HepG2 (cell line): ENCODE data around the gene PCSK6. TPM values are rescaled to one million over a fixed set of nuclear protein-coding genes. Genes with fewer than 3 reads are reported as not detected.

Source experiments
- ARID2 ChIP-seq: sonication (generic); formaldehyde crosslinking; IDR thresholded peaks from 2 replicates; pipeline ENCODE4 v1.8.1; 2022; ENCODE audit warnings: mild to moderate bottlenecking, missing genetic modification reagents, borderline replicate concordance
- FOXJ3 ChIP-seq: sonication (generic); formaldehyde crosslinking; IDR thresholded peaks from 2 replicates; pipeline ENCODE4 v1.4.0; 2020; ENCODE audit warnings: missing genetic modification reagents, mild to moderate bottlenecking, borderline replicate concordance
- KAT7 ChIP-seq: IDR thresholded peaks from 2 replicates; pipeline ENCODE4 v1.6.1; 2018; ENCODE audit warnings: borderline replicate concordance, missing compliant biosample characterization
- MBNL3 ChIP-seq: fragments of 250-450 bp; sonication (Bioruptor Pico); conservative IDR thresholded peaks from 2 replicates; pipeline ENCODE4 v1.8.0; 2022; ENCODE audit warnings: mild to moderate bottlenecking, inconsistent platforms
- MED13 ChIP-seq: sonication (generic); formaldehyde crosslinking; IDR thresholded peaks from 2 replicates; pipeline ENCODE4 v1.5.0; 2020; ENCODE audit warnings: missing genetic modification reagents
- RFX3 ChIP-seq: IDR thresholded peaks from 2 replicates; pipeline ENCODE4 v1.6.1; 2016; ENCODE audit warnings: missing biosample characterization, missing genetic modification reagents
- SAP130 ChIP-seq: IDR thresholded peaks from 2 replicates; pipeline ENCODE4 v1.6.1; 2016; ENCODE audit warnings: low read depth
- SIX4 ChIP-seq: sonication (generic); formaldehyde crosslinking; IDR thresholded peaks from 2 replicates; pipeline ENCODE4 v1.4.0; 2020; ENCODE audit warnings: missing genetic modification reagents
- SYNCRIP ChIP-seq: fragments of 200-400 bp; formaldehyde crosslinking; IDR thresholded peaks from 2 replicates; pipeline ENCODE4 v1.6.1; 2018; ENCODE audit warnings: mild to moderate bottlenecking, low read depth, low read length; ENCODE audit not compliant: insufficient read depth
- ZNF292 ChIP-seq: sonication (generic); formaldehyde crosslinking; IDR thresholded peaks from 2 replicates; pipeline ENCODE4 v1.8.1; 2022; ENCODE audit warnings: mild to moderate bottlenecking, low read depth, missing genetic modification reagents, borderline replicate concordance
- ZNF383 ChIP-seq: sonication (generic); formaldehyde crosslinking; IDR thresholded peaks from 2 replicates; pipeline ENCODE4 v1.4.0; 2020; ENCODE audit warnings: missing genetic modification reagents, mild to moderate bottlenecking, borderline replicate concordance
- ZNF567 ChIP-seq: sonication (generic); formaldehyde crosslinking; IDR thresholded peaks from 2 replicates; pipeline ENCODE4 v1.8.1; 2023; ENCODE audit warnings: mild to moderate bottlenecking, missing genetic modification reagents, borderline replicate concordance
- ZNF574 ChIP-seq: sonication (generic); formaldehyde crosslinking; IDR thresholded peaks from 2 replicates; pipeline ENCODE4 v1.4.0; 2020; ENCODE audit warnings: missing genetic modification reagents
- ZNF609 ChIP-seq: sonication (generic); formaldehyde crosslinking; IDR thresholded peaks from 2 replicates; pipeline ENCODE4 v1.4.0; 2020; ENCODE audit warnings: mild to moderate bottlenecking, missing genetic modification reagents, borderline replicate concordance
- ZNF788 ChIP-seq: sonication (generic); formaldehyde crosslinking; IDR thresholded peaks from 2 replicates; pipeline ENCODE4 v1.5.0; 2020; ENCODE audit warnings: mild to moderate bottlenecking, missing genetic modification reagents, borderline replicate concordance
- ZSCAN12 ChIP-seq: sonication (generic); formaldehyde crosslinking; IDR thresholded peaks from 2 replicates; pipeline ENCODE4 v1.9.0; 2021; ENCODE audit warnings: mild to moderate bottlenecking, missing genetic modification reagents
- ZSCAN29 ChIP-seq: sonication (generic); formaldehyde crosslinking; conservative IDR thresholded peaks from 2 replicates; pipeline ENCODE4 v1.4.0; 2020; ENCODE audit warnings: mild to moderate bottlenecking, missing genetic modification reagents
- ZSCAN31 ChIP-seq: sonication (generic); formaldehyde crosslinking; IDR thresholded peaks from 2 replicates; pipeline ENCODE4 v1.5.0; 2020; ENCODE audit warnings: low read depth, mild to moderate bottlenecking, missing genetic modification reagents
- polyA plus RNA-seq, 8 experiments: library from polyadenylated mRNA; depleted of rRNA in 3 of 8; stranded (reverse) in 7 of 8; unstranded in 1 of 8; fragments of >200 nt; fragmentation: Illumina TruSeq in 4 of 8; extraction: Trizol in 4 of 8; gene quantifications; 2 replicates each; pipeline versions ENCODE4 v1.2.1 to v1.2.3, GENCODE V29; 2011 to 2016; ENCODE audit warnings: low read depth in 4 of 8, missing spikeins in 1 of 8, mixed read lengths in 1 of 8; ENCODE audit not compliant: insufficient read depth in 1 of 8
- total RNA-seq, 5 experiments: library from RNA; depleted of rRNA; stranded (reverse); fragments of >200 nt; fragmentation: Illumina TruSeq; extraction: Trizol; gene quantifications; 2 replicates each; pipeline ENCODE4 v1.2.3, GENCODE V29; 2016; ENCODE audit warnings: low read depth in 1 of 5
- TF ChIP-seq, protein P1 (sequence below): IDR thresholded peaks from 2 replicates; pipeline ENCODE4 v1.6.1; 2012; ENCODE audit warnings: low read depth, low read length, improper control_type of control experiment

PCSK6 gene
- total and polyA plus RNA-seq, 2 of the 13 experiments (the other 11 are each of a cell fraction or from before 2014, with no cell fraction given): 56.5 to 155 TPM

DNA sequence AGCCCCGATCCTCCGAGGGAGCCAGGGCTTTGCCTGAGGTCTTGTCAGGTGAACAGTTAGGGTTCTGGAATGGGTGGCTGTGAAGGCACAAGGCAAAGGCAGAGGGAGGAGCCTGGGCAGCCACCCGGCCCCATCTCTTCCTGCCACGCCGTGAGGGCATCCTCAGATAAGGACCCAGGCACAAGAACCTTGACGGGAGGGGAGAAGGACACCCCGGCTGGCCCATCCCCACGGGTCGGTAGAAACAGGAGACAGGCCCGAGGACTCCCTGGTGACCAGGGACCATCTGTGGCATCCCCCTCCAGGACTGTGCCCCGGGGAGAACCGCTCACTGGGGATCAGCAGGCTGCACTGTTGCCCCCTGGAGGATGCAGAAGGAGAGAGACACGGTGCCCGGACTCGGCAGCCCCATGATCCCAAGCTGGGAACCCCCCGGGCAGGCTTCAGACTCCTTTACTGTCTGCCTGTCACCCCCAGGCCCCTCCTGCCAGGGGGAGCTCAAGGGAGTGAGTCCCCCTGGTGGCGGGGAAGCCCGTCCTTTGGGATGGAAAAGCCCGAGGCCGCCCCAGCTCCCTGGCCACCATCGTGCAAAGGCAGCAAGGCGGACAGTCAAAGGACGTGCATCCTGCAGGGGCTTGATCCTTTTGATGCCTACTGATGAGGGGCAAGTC is 12.3 kb upstream of the PCSK6 start (continued):
- TF ChIP-seq ARID2 (no peak), RFX3 (CRISPR knock-in tag) (no peak), KAT7 (0 out of 2 replicates have a peak, but pooled peaks have one; percentile 51), ZNF292 (CRISPR knock-in tag) (0 out of 2 replicates have a peak, but pooled peaks have one; percentile 41), ZSCAN31 (CRISPR knock-in tag) (0 out of 2 replicates have a peak, but pooled peaks have one; percentile 40), ZSCAN29 (CRISPR knock-in tag) (0 out of 2 replicates have a peak, but pooled peaks have one; percentile 59), ZNF788 (0 out of 2 replicates have a peak, but pooled peaks have one; percentile 24), SYNCRIP (no peak), SIX4 (CRISPR knock-in tag) (no peak), ZNF574 (peak; percentile 33), ZNF383 (no peak), FOXJ3 (no peak), MBNL3 (CRISPR knock-in tag) (no peak), ZSCAN12 (CRISPR knock-in tag) (no peak), MED13 (CRISPR knock-in tag) (no peak), ZNF567 (0 out of 2 replicates have a peak, but pooled peaks have one; percentile 14), SAP130 (CRISPR knock-in tag) (peak; percentile 57), ZNF609 (CRISPR knock-in tag) (peak; percentile 24; the same call in 1 of the 2 replicates)
- TF ChIP-seq, protein P1, sequence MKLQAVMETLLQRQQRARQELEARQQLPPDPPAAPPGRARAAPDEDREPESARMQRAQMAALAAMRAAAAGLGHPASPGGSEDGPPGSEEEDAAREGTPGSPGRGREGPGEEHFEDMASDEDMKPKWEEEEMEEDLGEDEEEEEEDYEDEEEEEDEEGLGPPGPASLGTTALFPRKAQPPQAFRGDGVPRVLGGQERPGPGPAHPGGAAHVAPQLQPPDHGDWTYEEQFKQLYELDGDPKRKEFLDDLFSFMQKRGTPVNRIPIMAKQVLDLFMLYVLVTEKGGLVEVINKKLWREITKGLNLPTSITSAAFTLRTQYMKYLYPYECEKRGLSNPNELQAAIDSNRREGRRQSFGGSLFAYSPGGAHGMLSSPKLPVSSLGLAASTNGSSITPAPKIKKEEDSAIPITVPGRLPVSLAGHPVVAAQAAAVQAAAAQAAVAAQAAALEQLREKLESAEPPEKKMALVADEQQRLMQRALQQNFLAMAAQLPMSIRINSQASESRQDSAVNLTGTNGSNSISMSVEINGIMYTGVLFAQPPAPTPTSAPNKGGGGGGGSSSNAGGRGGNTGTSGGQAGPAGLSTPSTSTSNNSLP: no peak
